Chondrocyte (in vitro differentiated cells): ENCODE results near the gene LRP11. TPM values are rescaled to one million over a fixed set of nuclear protein-coding genes. Genes with fewer than 3 reads are reported as not detected.

Source experiments
- DNase-seq: peaks from one replicate; pipeline ENCODE4 v3.0.0; 2021; ENCODE audit warnings: mixed read lengths, low spot score
- H3K27ac Mint-ChIP-seq: one replicate; pipeline ENCODE4 v1.8.0; 2021; ENCODE audit warnings: mild to moderate bottlenecking, moderate library complexity, mixed read lengths; ENCODE audit not compliant: unreplicated experiment
- H3K27me3 Mint-ChIP-seq: 2 replicates; pipeline ENCODE4 v1.8.0; 2021; ENCODE audit warnings: low read depth, mixed read lengths
- H3K36me3 Mint-ChIP-seq: 2 replicates; pipeline ENCODE4 v1.8.0; 2021; ENCODE audit warnings: low read depth, mixed read lengths
- H3K4me1 Mint-ChIP-seq: 2 replicates; pipeline ENCODE4 v1.8.0; 2021; ENCODE audit warnings: low read depth, mild to moderate bottlenecking, mixed read lengths
- H3K4me3 Mint-ChIP-seq: one replicate; pipeline ENCODE4 v1.8.0; 2021; ENCODE audit warnings: mild to moderate bottlenecking, moderate library complexity, mixed read lengths; ENCODE audit not compliant: unreplicated experiment
- H3K9me3 Mint-ChIP-seq: 2 replicates; pipeline ENCODE4 v1.8.0; 2021; ENCODE audit warnings: low read depth, mixed read lengths
- total RNA-seq: library from RNA; stranded (reverse); gene quantifications from 3 replicates; pipeline ENCODE4 v1.2.1, GENCODE V29; 2021
- TF ChIP-seq, protein P1 (sequence below): fragments of 200-600 bp; sonication (generic); IDR thresholded peaks from 2 replicates; pipeline ENCODE4 v1.5.0; 2021; ENCODE audit warnings: antibody characterized with exemption, mild to moderate bottlenecking, moderate library complexity

Gene LRP11
- total RNA-seq, 1 donor from 2014 or later, result 61.9 TPM

- TF ChIP-seq, protein P1, sequence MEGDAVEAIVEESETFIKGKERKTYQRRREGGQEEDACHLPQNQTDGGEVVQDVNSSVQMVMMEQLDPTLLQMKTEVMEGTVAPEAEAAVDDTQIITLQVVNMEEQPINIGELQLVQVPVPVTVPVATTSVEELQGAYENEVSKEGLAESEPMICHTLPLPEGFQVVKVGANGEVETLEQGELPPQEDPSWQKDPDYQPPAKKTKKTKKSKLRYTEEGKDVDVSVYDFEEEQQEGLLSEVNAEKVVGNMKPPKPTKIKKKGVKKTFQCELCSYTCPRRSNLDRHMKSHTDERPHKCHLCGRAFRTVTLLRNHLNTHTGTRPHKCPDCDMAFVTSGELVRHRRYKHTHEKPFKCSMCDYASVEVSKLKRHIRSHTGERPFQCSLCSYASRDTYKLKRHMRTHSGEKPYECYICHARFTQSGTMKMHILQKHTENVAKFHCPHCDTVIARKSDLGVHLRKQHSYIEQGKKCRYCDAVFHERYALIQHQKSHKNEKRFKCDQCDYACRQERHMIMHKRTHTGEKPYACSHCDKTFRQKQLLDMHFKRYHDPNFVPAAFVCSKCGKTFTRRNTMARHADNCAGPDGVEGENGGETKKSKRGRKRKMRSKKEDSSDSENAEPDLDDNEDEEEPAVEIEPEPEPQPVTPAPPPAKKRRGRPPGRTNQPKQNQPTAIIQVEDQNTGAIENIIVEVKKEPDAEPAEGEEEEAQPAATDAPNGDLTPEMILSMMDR, result no peak
- H3K36me3 Mint-ChIP-seq, result peaks cover 11% of the 10 kb centered on the region
- no peak for DNase-seq
- no peak overlapping the region for H3K4me3 Mint-ChIP-seq
- H3K27ac Mint-ChIP-seq, result no peak overlapping the region
- H3K27me3 Mint-ChIP-seq, result no peaks in the 10 kb centered on the region
- H3K4me1 Mint-ChIP-seq, result no peaks in the 10 kb centered on the region
- no peaks in the 10 kb centered on the region for H3K9me3 Mint-ChIP-seq
Measured at GRCh38 chr6:149779644-149779963, 84.6 kb downstream of the LRP11 start.

DNA sequence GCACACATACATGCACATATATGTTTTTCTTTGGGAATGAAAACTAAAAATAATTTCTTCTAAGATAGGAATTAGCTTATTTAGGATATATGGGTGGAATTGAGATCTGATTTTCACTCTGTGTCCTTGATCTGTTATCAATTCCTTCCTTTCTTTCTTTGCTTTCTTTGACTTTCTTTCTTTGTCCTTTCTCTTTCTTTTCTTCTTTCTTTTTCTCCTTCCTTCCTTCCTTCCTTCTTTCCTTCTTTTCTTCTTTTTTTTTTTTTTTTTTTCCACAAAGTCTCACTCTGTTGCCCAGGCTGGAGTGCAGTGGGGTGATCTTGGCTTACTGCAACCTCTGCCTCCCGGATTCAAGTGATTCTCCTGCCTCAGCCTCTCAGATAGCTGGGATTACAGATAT is 86.5 kb downstream of the LRP11 start:
- no peak for DNase-seq
- H3K4me1 Mint-ChIP-seq, result no peaks in the 10 kb centered on the region
- peaks cover 11% of the 10 kb centered on the region for H3K36me3 Mint-ChIP-seq
- no peak overlapping the region for H3K4me3 Mint-ChIP-seq
- TF ChIP-seq, protein P1, result no peak
- H3K27ac Mint-ChIP-seq, result no peak overlapping the region
- no peaks in the 10 kb centered on the region for H3K27me3 Mint-ChIP-seq
- no peaks in the 10 kb centered on the region for H3K9me3 Mint-ChIP-seq

DNA sequence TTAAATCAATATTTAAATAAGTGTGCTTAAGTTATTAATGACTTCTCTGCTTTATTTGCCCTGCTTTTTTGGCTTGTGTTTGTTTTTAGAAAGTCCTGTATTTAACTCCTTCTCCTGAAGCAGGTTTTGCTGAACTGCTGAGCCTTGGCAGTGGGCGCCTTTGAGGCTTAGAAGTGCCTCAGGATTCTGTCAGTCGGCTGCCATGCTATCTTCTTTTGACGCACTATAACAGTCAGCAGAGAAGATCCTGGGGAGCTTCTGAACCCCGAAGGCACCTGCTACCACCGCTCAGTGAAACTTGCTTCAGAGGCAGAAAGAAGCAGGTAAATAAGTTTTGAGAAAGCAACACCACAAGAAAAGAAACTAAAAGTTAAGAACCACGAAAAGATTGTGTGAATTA is 92.2 kb downstream of the LRP11 start:
- Mint-ChIP-seq H3K27ac (no peak overlapping the region), H3K4me1 (peaks cover 7% of the 10 kb centered on the region), H3K4me3 (no peak overlapping the region), H3K9me3 (no peaks in the 10 kb centered on the region), H3K36me3 (peaks cover 11% of the 10 kb centered on the region), H3K27me3 (no peaks in the 10 kb centered on the region)
- TF ChIP-seq, protein P1, result no peak
- no peak for DNase-seq

DNA sequence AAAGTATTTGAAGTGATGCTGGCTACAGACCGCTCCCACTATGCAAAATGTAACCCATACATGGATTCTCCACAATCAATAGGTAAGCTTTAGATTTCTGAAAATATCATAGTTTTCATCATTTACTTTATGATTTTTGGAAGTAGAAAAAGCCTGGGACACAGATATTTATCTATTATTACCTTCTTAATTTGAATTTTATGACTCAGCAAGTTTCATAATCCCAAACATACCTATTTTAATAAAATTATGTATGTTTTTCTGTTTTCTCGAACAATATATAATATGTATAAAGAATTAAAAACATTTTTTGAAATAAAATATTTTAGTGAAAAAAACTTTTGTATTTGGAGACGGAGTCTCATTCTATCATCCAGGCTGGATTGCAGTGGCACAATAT is 93.0 kb downstream of the LRP11 start:
- no peak for DNase-seq
- Mint-ChIP-seq H3K9me3 (peaks cover 1% of the 10 kb centered on the region), H3K36me3 (peaks cover 12% of the 10 kb centered on the region), H3K27me3 (no peaks in the 10 kb centered on the region), H3K27ac (no peak overlapping the region), H3K4me1 (peaks cover 14% of the 10 kb centered on the region), H3K4me3 (no peak overlapping the region)
- TF ChIP-seq, protein P1, result no peak

GRCh38 chr6:149769676-149770075 is 94.5 kb downstream of the LRP11 start:
- TF ChIP-seq, protein P1, result no peak
- Mint-ChIP-seq H3K9me3 (peaks cover 5% of the 10 kb centered on the region), H3K4me1 (peaks cover 18% of the 10 kb centered on the region), H3K36me3 (peaks cover 13% of the 10 kb centered on the region), H3K4me3 (no peak overlapping the region), H3K27me3 (no peaks in the 10 kb centered on the region), H3K27ac (no peak overlapping the region)
- no peak for DNase-seq

Other genes starting within 250 kb of the LRP11 start
- 15.2 to 19.2 TPM (median 17.1 TPM) in 3 replicates for gene KATNA1, start 215.6 kb downstream of the LRP11 start, total RNA-seq
- 32.3 to 34.6 TPM (median 34.6 TPM) in 3 replicates for gene LATS1, start 146.3 kb downstream of the LRP11 start, total RNA-seq
- gene NUP43, start 117.8 kb downstream of the LRP11 start, total RNA-seq, result 28.1 to 41.8 TPM (median 33.9 TPM) in 3 replicates
- 83.4 to 88.8 TPM (median 84.8 TPM) in 3 replicates for gene PCMT1, start 114.6 kb downstream of the LRP11 start, total RNA-seq
- not detected in 3 replicates for gene RAET1E, start 33.8 kb upstream of the LRP11 start, total RNA-seq
- gene RAET1G, start 58.8 kb upstream of the LRP11 start, total RNA-seq, result 0.51 to 0.60 TPM (median 0.54 TPM) in 3 replicates
- 7.7 to 15.1 TPM (median 13.9 TPM) in 3 replicates for gene ULBP2, start 77.7 kb upstream of the LRP11 start, total RNA-seq
- gene ULBP1, start 99.6 kb upstream of the LRP11 start, total RNA-seq, result 2.8 to 29.8 TPM (median 29.8 TPM) in 3 replicates
- gene RAET1L, start 161.2 kb upstream of the LRP11 start, total RNA-seq, result not detected in 3 replicates
- 5.0 to 6.1 TPM (median 5.1 TPM) in 3 replicates for gene ULBP3, start 204.8 kb upstream of the LRP11 start, total RNA-seq